SK-N-SH treated with all-trans-retinoic acid at 6 μM for 48 hours (cell line): ENCODE measurements around the gene PTPN1.

Experiments used
- ARNTL ChIP-seq: fragments of 450-650 bp; formaldehyde crosslinking; IDR thresholded peaks from 2 replicates; pipeline ENCODE4 v1.5.0; 2020; ENCODE audit warnings: low read depth, mild to moderate bottlenecking, moderate library complexity, borderline replicate concordance
- GLIS3 ChIP-seq: fragments of 250-450 bp; sonication (Bioruptor Pico); IDR thresholded peaks from 2 replicates; pipeline ENCODE4 v1.5.0; 2020; ENCODE audit warnings: mild to moderate bottlenecking, moderate library complexity
- PATZ1 ChIP-seq: fragments of 250-450 bp; sonication (Bioruptor Pico); IDR thresholded peaks from 2 replicates; pipeline ENCODE4 v1.8.0; 2020; ENCODE audit warnings: mild to moderate bottlenecking, moderate library complexity, borderline replicate concordance
- POU6F1 ChIP-seq: fragments of 250-450 bp; sonication (Bioruptor Pico); IDR thresholded peaks from 2 replicates; pipeline ENCODE4 v1.8.0; 2021; ENCODE audit warnings: low read depth, mild to moderate bottlenecking, moderate library complexity, borderline replicate concordance
- PPARA ChIP-seq: fragments of 250-450 bp; sonication (Bioruptor Pico); IDR thresholded peaks from 2 replicates; pipeline ENCODE4 v1.5.0; 2020; ENCODE audit warnings: mild to moderate bottlenecking, borderline replicate concordance
- TSHZ2 ChIP-seq: fragments of 250-450 bp; sonication (Bioruptor Pico); IDR thresholded peaks from 2 replicates; pipeline ENCODE4 v1.5.0; 2020; ENCODE audit warnings: mild to moderate bottlenecking, moderate library complexity
- ZNF8 ChIP-seq: fragments of 450-650 bp; formaldehyde crosslinking; IDR thresholded peaks from 2 replicates; pipeline ENCODE4 v1.5.0; 2020; ENCODE audit warnings: mild to moderate bottlenecking, moderate library complexity

GRCh38 chr20:50541606-50542041 lies 31.4 kb downstream of the PTPN1 start:
- TF ChIP-seq POU6F1 (CRISPR knock-in tag) (no peak), PPARA (CRISPR knock-in tag) (no peak), ARNTL (CRISPR knock-in tag) (no peak), TSHZ2 (CRISPR knock-in tag) (no peak), GLIS3 (CRISPR knock-in tag) (no peak), ZNF8 (CRISPR knock-in tag) (no peak), PATZ1 (CRISPR knock-in tag) (no peak)
